ENCODE results near the gene SPNS3.

DNA sequence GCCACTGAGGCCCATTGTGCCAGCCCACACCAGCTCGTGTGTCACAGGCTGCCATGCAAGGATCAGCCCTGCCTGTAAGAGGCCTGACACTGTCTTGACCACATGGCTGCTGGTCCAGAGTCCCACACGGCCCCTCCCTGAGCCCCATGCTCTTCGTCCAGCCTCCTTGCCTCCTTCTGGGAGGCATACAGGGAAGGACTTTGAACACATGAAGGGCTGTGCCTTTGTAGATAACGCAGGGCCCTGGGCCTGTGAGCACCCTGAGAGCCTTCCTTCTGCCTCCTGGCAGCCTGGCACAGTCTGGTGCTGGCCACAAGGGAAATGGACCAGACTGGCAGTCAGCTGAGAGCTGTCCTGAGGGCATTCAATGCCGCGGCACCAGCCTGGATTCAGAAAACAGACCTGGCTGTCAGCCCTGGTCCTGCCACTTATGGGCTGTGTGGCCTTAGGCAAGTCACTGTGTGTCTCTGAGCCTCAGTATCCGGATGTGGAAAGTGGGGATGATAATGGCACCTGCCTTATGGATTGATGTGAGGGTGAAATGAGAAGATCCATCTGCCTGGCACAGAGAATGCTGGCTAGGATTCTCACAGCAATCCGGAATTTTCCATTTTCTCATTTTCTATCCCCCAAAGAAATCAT, 45.7 kb downstream of the SPNS3 start:
- TF ChIP-seq, protein P1, sequence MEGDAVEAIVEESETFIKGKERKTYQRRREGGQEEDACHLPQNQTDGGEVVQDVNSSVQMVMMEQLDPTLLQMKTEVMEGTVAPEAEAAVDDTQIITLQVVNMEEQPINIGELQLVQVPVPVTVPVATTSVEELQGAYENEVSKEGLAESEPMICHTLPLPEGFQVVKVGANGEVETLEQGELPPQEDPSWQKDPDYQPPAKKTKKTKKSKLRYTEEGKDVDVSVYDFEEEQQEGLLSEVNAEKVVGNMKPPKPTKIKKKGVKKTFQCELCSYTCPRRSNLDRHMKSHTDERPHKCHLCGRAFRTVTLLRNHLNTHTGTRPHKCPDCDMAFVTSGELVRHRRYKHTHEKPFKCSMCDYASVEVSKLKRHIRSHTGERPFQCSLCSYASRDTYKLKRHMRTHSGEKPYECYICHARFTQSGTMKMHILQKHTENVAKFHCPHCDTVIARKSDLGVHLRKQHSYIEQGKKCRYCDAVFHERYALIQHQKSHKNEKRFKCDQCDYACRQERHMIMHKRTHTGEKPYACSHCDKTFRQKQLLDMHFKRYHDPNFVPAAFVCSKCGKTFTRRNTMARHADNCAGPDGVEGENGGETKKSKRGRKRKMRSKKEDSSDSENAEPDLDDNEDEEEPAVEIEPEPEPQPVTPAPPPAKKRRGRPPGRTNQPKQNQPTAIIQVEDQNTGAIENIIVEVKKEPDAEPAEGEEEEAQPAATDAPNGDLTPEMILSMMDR (IDR thresholded peaks at IDR 0.05): no peak
- no peak for TF ChIP-seq EZH2 (IDR thresholded peaks at IDR 0.05; ENCODE audit: borderline replicate concordance, insufficient read depth, low read depth, low read length, poor library complexity, severe bottlenecking)

Measured in B cell (primary cell).